Measurements from ENCODE around the gene GNAL. TPM values are rescaled to one million over a fixed set of nuclear protein-coding genes. Genes with fewer than 3 reads are reported as not detected.

Gene GNAL
- total and polyA plus RNA-seq, 2 of the 4 experiments (the other 2 are of a cell fraction), result 0.15 to 0.36 TPM

DNA sequence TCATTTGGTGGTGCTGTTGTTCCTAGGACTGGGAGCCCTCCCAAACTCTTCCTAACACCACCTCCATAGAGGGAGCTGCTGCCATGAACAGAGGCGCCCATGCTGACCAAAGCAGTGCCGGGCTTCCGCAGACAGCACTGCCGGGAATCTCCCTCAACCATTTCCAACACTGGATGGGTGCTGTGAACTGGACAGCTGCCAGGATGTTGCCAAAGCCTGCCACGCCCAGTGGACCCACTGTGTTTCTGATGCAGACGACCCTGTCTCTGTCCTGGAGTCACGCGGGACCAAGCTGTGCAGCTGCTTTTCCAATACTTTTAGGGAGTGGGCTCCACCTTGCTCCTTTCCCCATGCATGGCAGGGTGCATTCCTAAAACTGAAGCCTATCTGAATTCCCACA lies 16.9 kb upstream of the GNAL start:
- Histone ChIP-seq H2BK20ac (ENCODE audit: low read depth, low read length) (no peak overlapping the region), H3K36me3 (ENCODE audit: control insufficient read depth, insufficient read depth, low read length) (no peaks in the 10 kb centered on the region), H4K20me1 (ENCODE audit: insufficient read depth, low read length) (no peaks in the 10 kb centered on the region), H2AFZ (replicated peaks; ENCODE audit: low read length, poor library complexity) (no peak overlapping the region), H3K14ac (replicated peaks; ENCODE audit: low read depth, low read length) (no peak overlapping the region), H3K27me3 (ENCODE audit: control insufficient read depth, insufficient read depth, low read length) (peaks cover 29% of the 10 kb centered on the region), H3K9ac (ENCODE audit: low read depth, low read length) (no peak overlapping the region), H3K4me1 (ENCODE audit: control insufficient read depth, insufficient read depth, low read length) (no peaks in the 10 kb centered on the region), H4K8ac (ENCODE audit: low read depth in 2 of 2, low read length in 2 of 2) (no peak overlapping the region), H3K27ac (ENCODE audit: insufficient read depth, low read length) (no peak overlapping the region), H4K91ac (ENCODE audit: insufficient read depth, low read depth, low read length) (no peak overlapping the region), H2BK5ac (ENCODE audit: low read depth, low read length, poor library complexity, severe bottlenecking) (no peak overlapping the region), H3K79me1 (ENCODE audit: low read depth in 1 of 2, low read length in 2 of 2) (no peaks in the 10 kb centered on the region), H3K4ac (ENCODE audit: low read depth, low read length) (no peak overlapping the region), H3K9me3 (ENCODE audit: control insufficient read depth, insufficient read depth, low read length) (no peaks in the 10 kb centered on the region), H2AK9ac (replicated peaks; ENCODE audit: low read depth, low read length, poor library complexity) (no peak overlapping the region), H2BK120ac (ENCODE audit: low read depth, low read length) (no peak overlapping the region), H3K56ac (ENCODE audit: extremely low read depth, insufficient read depth, low read length) (no peak overlapping the region), H2AK5ac (ENCODE audit: low read depth, low read length) (no peak overlapping the region), H2BK15ac (ENCODE audit: low read depth, low read length) (no peak overlapping the region), H4K5ac (ENCODE audit: low read depth, low read length) (no peak overlapping the region), H3K4me3 (ENCODE audit: insufficient read depth, low read depth, low read length) (no peak overlapping the region), H3K18ac (ENCODE audit: low read depth, low read length) (no peak overlapping the region), H3K23ac (ENCODE audit: low read depth, low read length) (no peak overlapping the region), H3K4me2 (ENCODE audit: low read depth, low read length) (no peak overlapping the region), H3K9me1 (ENCODE audit: insufficient read depth, low read length) (no peaks in the 10 kb centered on the region)
- intact Hi-C loops (cut with micrococcal nuclease), result no loop called here
- dilution Hi-C loops (cut with HindIII; ENCODE audit: low sequenced_read_pairs, unreplicated experiment), result no loop called here
- DNase-seq, result no peak
- no peak for ATAC-seq (ENCODE audit: low read depth)
- in situ Hi-C loops (cut with MboI; ENCODE audit: low sequenced_read_pairs), result no loop called here
- ChIA-PET CTCF (no interaction called here), POLR2A (ENCODE audit: unreplicated experiment) (no interaction called here)
- 82% methylated on average over 3 of the region's 8 CpGs; no CpG with 5 or more reads in 1 of the 2 experiments for WGBS, 2 experiments (ENCODE audit: extremely low coverage in 2 of 2, insufficient read length in 1 of 2)
- no TSS peak for BruUV-seq (replicated peaks)
- TF ChIP-seq SMC3 (IDR thresholded peaks at IDR 0.05; ENCODE audit: low read depth, low read length) (no peak), CHD1 (IDR thresholded peaks at IDR 0.05; ENCODE audit: low read depth, low read length) (no peak), MXI1 (IDR thresholded peaks at IDR 0.05; ENCODE audit: borderline replicate concordance, low read depth, low read length) (no peak), FOS (IDR thresholded peaks at IDR 0.05; ENCODE audit: low read depth, low read length) (no peak), NFE2L2 (IDR thresholded peaks at IDR 0.05; ENCODE audit: low read depth, low read length) (no peak), RAD21 (IDR thresholded peaks at IDR 0.05; ENCODE audit: low read length) (no peak), CEBPB (IDR thresholded peaks at IDR 0.05; ENCODE audit: low read depth, low read length) (no peak), RCOR1 (IDR thresholded peaks at IDR 0.05; ENCODE audit: insufficient replicate concordance, low read length) (no peak), BHLHE40 (IDR thresholded peaks at IDR 0.05; ENCODE audit: low read depth, low read length) (no peak), RFX5 (IDR thresholded peaks at IDR 0.05; ENCODE audit: low read depth, low read length) (no peak), MAFK (IDR thresholded peaks at IDR 0.05; ENCODE audit: low read depth, low read length) (no peak), MAZ (IDR thresholded peaks at IDR 0.05; ENCODE audit: borderline replicate concordance, low read depth, low read length) (no peak), POLR2A (IDR thresholded peaks at IDR 0.05; ENCODE audit: low read depth, low read length) (no peak)
- TF ChIP-seq, protein P1, sequence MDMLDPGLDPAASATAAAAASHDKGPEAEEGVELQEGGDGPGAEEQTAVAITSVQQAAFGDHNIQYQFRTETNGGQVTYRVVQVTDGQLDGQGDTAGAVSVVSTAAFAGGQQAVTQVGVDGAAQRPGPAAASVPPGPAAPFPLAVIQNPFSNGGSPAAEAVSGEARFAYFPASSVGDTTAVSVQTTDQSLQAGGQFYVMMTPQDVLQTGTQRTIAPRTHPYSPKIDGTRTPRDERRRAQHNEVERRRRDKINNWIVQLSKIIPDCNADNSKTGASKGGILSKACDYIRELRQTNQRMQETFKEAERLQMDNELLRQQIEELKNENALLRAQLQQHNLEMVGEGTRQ (IDR thresholded peaks at IDR 0.05; ENCODE audit: low read depth, low read length), result no peak
- TF ChIP-seq, protein P2, sequence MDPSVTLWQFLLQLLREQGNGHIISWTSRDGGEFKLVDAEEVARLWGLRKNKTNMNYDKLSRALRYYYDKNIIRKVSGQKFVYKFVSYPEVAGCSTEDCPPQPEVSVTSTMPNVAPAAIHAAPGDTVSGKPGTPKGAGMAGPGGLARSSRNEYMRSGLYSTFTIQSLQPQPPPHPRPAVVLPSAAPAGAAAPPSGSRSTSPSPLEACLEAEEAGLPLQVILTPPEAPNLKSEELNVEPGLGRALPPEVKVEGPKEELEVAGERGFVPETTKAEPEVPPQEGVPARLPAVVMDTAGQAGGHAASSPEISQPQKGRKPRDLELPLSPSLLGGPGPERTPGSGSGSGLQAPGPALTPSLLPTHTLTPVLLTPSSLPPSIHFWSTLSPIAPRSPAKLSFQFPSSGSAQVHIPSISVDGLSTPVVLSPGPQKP (IDR thresholded peaks at IDR 0.05; ENCODE audit: borderline replicate concordance, low read depth, low read length), result no peak
- TF ChIP-seq, protein P3, sequence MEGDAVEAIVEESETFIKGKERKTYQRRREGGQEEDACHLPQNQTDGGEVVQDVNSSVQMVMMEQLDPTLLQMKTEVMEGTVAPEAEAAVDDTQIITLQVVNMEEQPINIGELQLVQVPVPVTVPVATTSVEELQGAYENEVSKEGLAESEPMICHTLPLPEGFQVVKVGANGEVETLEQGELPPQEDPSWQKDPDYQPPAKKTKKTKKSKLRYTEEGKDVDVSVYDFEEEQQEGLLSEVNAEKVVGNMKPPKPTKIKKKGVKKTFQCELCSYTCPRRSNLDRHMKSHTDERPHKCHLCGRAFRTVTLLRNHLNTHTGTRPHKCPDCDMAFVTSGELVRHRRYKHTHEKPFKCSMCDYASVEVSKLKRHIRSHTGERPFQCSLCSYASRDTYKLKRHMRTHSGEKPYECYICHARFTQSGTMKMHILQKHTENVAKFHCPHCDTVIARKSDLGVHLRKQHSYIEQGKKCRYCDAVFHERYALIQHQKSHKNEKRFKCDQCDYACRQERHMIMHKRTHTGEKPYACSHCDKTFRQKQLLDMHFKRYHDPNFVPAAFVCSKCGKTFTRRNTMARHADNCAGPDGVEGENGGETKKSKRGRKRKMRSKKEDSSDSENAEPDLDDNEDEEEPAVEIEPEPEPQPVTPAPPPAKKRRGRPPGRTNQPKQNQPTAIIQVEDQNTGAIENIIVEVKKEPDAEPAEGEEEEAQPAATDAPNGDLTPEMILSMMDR (conservative IDR thresholded peaks at IDR 0.05; ENCODE audit: low read depth, low read length), result no peak
